SK-N-SH (cell line): ENCODE results near the gene IL12A. TPM values are rescaled to one million over a fixed set of nuclear protein-coding genes. Genes with fewer than 3 reads are reported as not detected.

ENCODE experiments used
- CTCF ChIA-PET: fragments of 300-600, 350-600 bp; formaldehyde crosslinking; extraction: SDS; loops from one replicate; lab custom pipeline; 2021; lab: Yijun Ruan, JAX
- POLR2A ChIA-PET: fragments of 350-600 bp; sonication (Branson Sonifier 250); formaldehyde crosslinking; extraction: SDS; loops from one replicate; lab custom pipeline; 2020; ENCODE audit warnings: antibody characterized with exemption, inconsistent platforms; lab: Yijun Ruan, JAX
- DNase-seq: peaks from one replicate; pipeline ENCODE4 v3.0.0; 2012
- H2AFZ ChIP-seq: fragments of 200-600 bp; sonication (generic); 2 replicates; pipeline ENCODE4 v1.8.1; 2016; ENCODE audit warnings: antibody characterized with exemption, mild to moderate bottlenecking, low read depth
- H3F3A ChIP-seq: fragments of 200-600 bp; sonication (generic); replicated peaks from 2 replicates; pipeline ENCODE3; 2016; ENCODE audit warnings: antibody characterized with exemption, mild to moderate bottlenecking; ENCODE audit not compliant: insufficient read depth
- H3K27ac ChIP-seq, 2 experiments: fragments of 200-500 bp in 1 of 2; fragments of 200-600 bp in 1 of 2; sonication (Bioruptor generic) in 1 of 2; sonication (generic), shearing (Covaris generic) in 1 of 2; 2 replicates each; pipeline versions ENCODE4 v1.5.1 to v1.6.1; 2014 to 2016; ENCODE audit warnings: low read depth in 2 of 2, inconsistent platforms in 1 of 2, low read length in 1 of 2, mild to moderate bottlenecking in 1 of 2, mixed read lengths in 1 of 2
- H3K27me3 ChIP-seq: fragments of 200-600 bp; sonication (generic), shearing (Covaris generic); 2 replicates; pipeline ENCODE4 v1.6.1; 2016; ENCODE audit warnings: mixed run types; ENCODE audit not compliant: insufficient read depth
- H3K36me3 ChIP-seq, 2 experiments: fragments of 200-500 bp in 1 of 2; fragments of 200-600 bp in 1 of 2; sonication (Bioruptor generic) in 1 of 2; sonication (generic) in 1 of 2; replicated peaks in 1 of 2; 2 replicates each; pipeline versions ENCODE3 to v1.5.1; 2014 to 2016; ENCODE audit warnings: low read length in 1 of 2, mild to moderate bottlenecking in 1 of 2; ENCODE audit not compliant: insufficient read depth in 2 of 2, control insufficient read depth in 1 of 2
- H3K4me1 ChIP-seq, 2 experiments: fragments of 200-500 bp in 1 of 2; fragments of 200-600 bp in 1 of 2; sonication (Bioruptor generic) in 1 of 2; sonication (generic), shearing (Covaris generic) in 1 of 2; 2 replicates each; pipeline versions ENCODE4 v1.5.1 to v1.6.1; 2014 to 2016; ENCODE audit warnings: low read depth in 1 of 2, low read length in 1 of 2, mixed run types in 1 of 2; ENCODE audit not compliant: insufficient read depth in 2 of 2, control insufficient read depth in 1 of 2
- H3K4me2 ChIP-seq: fragments of 200-600 bp; sonication (generic), shearing (Covaris generic); 2 replicates; pipeline ENCODE4 v1.6.1; 2017; ENCODE audit warnings: mixed run types
- H3K4me3 ChIP-seq, 2 experiments: fragments of 200-500 bp in 1 of 2; fragments of 200-600 bp in 1 of 2; sonication (Bioruptor generic) in 1 of 2; sonication (generic), shearing (Covaris generic) in 1 of 2; 2 replicates each; pipeline versions ENCODE4 v1.5.1 to v1.8.1; 2014 to 2016; ENCODE audit warnings: low read depth in 2 of 2, inconsistent platforms in 1 of 2, low read length in 1 of 2, mild to moderate bottlenecking in 1 of 2, mixed read lengths in 1 of 2, moderate library complexity in 1 of 2
- H3K79me2 ChIP-seq: fragments of 200-600 bp; sonication (generic); 2 replicates; pipeline ENCODE4 v1.8.1; 2017; ENCODE audit warnings: mild to moderate bottlenecking; ENCODE audit not compliant: insufficient read depth
- H3K9ac ChIP-seq: fragments of 200-600 bp; sonication (generic); 2 replicates; pipeline ENCODE4 v1.6.1; 2017; ENCODE audit warnings: mixed run types
- H3K9me2 ChIP-seq: fragments of 200-600 bp; sonication (generic); 2 replicates; pipeline ENCODE4 v1.6.1; 2017; ENCODE audit warnings: mixed run types
- H3K9me3 ChIP-seq: fragments of 200-600 bp; sonication (generic); 2 replicates; pipeline ENCODE4 v1.6.1; 2017; ENCODE audit warnings: mixed run types, mild to moderate bottlenecking, moderate library complexity
- H4K20me1 ChIP-seq: fragments of 200-600 bp; sonication (generic); 2 replicates; pipeline ENCODE4 v1.6.1; 2017; ENCODE audit warnings: mild to moderate bottlenecking, mixed run types; ENCODE audit not compliant: insufficient read depth
- FOSL2 ChIP-seq: IDR thresholded peaks from 2 replicates; pipeline ENCODE4 v1.4.0; 2012; ENCODE audit warnings: low read depth, mild to moderate bottlenecking, moderate library complexity, borderline replicate concordance
- GABPA ChIP-seq: IDR thresholded peaks from 2 replicates; pipeline ENCODE4 v1.4.0; 2012; ENCODE audit warnings: low read depth, mild to moderate bottlenecking
- JUND ChIP-seq: IDR thresholded peaks from 2 replicates; pipeline ENCODE4 v1.4.0; 2012
- MXI1 ChIP-seq: IDR thresholded peaks from 2 replicates; pipeline ENCODE4 v1.6.1; 2012; ENCODE audit warnings: mild to moderate bottlenecking, low read depth, low read length, improper control_type of control experiment
- NFIC ChIP-seq: IDR thresholded peaks from 2 replicates; pipeline ENCODE4 v1.4.0; 2012; ENCODE audit warnings: borderline replicate concordance
- NRF1 ChIP-seq: IDR thresholded peaks from 2 replicates; pipeline ENCODE4 v1.6.1; 2012; ENCODE audit warnings: low read depth, mild to moderate bottlenecking, low read length
- POLR2AphosphoS5 ChIP-seq: IDR thresholded peaks from 2 replicates; pipeline ENCODE4 v1.6.1; 2012; ENCODE audit warnings: low read depth, low read length
- RCOR1 ChIP-seq: fragments of 150-350 bp; IDR thresholded peaks from 2 replicates; pipeline ENCODE4 v1.6.1; 2017; ENCODE audit warnings: antibody characterized with exemption, low read length
- ZBTB33 ChIP-seq: IDR thresholded peaks from 2 replicates; pipeline ENCODE4 v1.4.0; 2012; ENCODE audit warnings: low read depth, borderline replicate concordance
- WGBS: methylation state at CpG from one replicate; pipeline ENCODE4 v1.1.6; 2017; ENCODE audit warnings: low lambda C conversion rate; 5-methylcytosine and 5-hydroxymethylcytosine counted together
- polyA plus RNA-seq, 3 experiments: library from polyadenylated mRNA; depleted of rRNA; stranded (reverse); fragments of >200 nt; gene quantifications; 2 replicates each; pipeline ENCODE4 v1.2.3, GENCODE V29; 2012
- TF ChIP-seq, protein P1 (sequence below): IDR thresholded peaks from 2 replicates; pipeline ENCODE4 v1.4.0; 2012; ENCODE audit warnings: low read depth
- TF ChIP-seq, protein P2 (sequence below): fragments of 150-350 bp; IDR thresholded peaks from 2 replicates; pipeline ENCODE4 v1.6.1; 2016; ENCODE audit warnings: mild to moderate bottlenecking, low read depth, low read length

Gene IL12A
- polyA plus RNA-seq, 1 of the 3 experiments (the other 2 are of a cell fraction): 0.97 TPM

GRCh38 chr3:160023476-160023875 lies 34.8 kb downstream of the IL12A start:
- Histone ChIP-seq H3K9ac (no peak overlapping the region), H3K9me3 (no peaks in the 10 kb centered on the region)
- TF ChIP-seq NFIC (no peak), RCOR1 (no peak), MXI1 (no peak), JUND (no peak)
- TF ChIP-seq, protein P1, sequence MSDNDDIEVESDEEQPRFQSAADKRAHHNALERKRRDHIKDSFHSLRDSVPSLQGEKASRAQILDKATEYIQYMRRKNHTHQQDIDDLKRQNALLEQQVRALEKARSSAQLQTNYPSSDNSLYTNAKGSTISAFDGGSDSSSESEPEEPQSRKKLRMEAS: no peak
- TF ChIP-seq, protein P2, sequence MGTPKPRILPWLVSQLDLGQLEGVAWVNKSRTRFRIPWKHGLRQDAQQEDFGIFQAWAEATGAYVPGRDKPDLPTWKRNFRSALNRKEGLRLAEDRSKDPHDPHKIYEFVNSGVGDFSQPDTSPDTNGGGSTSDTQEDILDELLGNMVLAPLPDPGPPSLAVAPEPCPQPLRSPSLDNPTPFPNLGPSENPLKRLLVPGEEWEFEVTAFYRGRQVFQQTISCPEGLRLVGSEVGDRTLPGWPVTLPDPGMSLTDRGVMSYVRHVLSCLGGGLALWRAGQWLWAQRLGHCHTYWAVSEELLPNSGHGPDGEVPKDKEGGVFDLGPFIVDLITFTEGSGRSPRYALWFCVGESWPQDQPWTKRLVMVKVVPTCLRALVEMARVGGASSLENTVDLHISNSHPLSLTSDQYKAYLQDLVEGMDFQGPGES: no peak
- TF ChIP-seq, all 33 proteins: peak for 0
- no peak for DNase-seq
- H4K20me1 ChIP-seq: no peaks in the 10 kb centered on the region
- no peaks in the 10 kb centered on the region for H3F3A ChIP-seq
- WGBS: 33% methylated on average over 1 of the region's 1 CpG
- H3K27ac ChIP-seq: no peak overlapping the region
- H2AFZ ChIP-seq: no peak overlapping the region
- POLR2A ChIA-PET: no interaction called here
- no peak overlapping the region for H3K4me2 ChIP-seq
- CTCF ChIA-PET: interaction anchor here (1.5 kb wide), 1 partner anchor 9 kb away, joined by 4 read pairs; no protein-coding TSS in a partner anchor
- no peak overlapping the region for H3K4me3 ChIP-seq
- H3K36me3 ChIP-seq: no peaks in the 10 kb centered on the region
- H3K9me2 ChIP-seq: no peaks in the 10 kb centered on the region
- H3K79me2 ChIP-seq: no peaks in the 10 kb centered on the region
- no peaks in the 10 kb centered on the region for H3K4me1 ChIP-seq
- no peaks in the 10 kb centered on the region for H3K27me3 ChIP-seq

DNA sequence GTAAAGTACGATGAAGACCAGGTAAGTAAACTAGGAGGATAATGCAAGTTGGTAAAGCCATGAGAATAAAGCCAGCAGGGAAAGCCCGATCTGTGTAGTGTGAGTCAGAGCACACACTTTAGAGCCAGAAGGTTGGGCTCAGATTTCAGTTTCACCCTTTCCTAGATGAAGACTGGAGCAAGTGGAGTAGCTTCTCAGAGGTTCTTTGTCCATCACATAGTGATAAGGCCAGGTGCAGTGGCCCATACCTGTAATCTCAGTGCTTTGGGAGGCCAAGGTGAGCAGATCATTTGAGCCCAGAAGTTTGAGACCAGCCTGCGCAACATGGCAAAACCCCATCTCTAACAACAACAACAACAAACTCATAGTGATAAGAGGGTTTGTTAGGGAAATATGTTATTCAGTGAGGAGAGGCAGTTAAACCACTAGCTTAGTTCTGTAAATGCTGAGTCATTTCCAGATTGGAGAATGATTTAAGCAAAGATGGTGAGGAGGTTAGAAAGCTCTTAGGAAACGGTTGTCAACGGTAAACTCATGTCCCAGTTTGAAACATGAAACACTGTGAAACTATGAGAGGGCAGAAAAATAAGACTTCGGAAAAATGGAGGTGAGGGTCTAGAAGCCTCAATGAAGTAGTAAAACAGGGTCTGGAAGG lies 39.0 kb downstream of the IL12A start:
- Histone ChIP-seq H3K9me2 (no peaks in the 10 kb centered on the region), H2AFZ (peak overlapping the region; percentile 25; the same call in 1 of the 2 replicates), H3K9ac (no peak overlapping the region), H3K27ac (peak overlapping the region in 1 of 2 experiments; percentile 63; a peak in 2 of 4 replicates), H4K20me1 (no peaks in the 10 kb centered on the region), H3K36me3 (no peaks in the 10 kb centered on the region), H3K27me3 (no peaks in the 10 kb centered on the region), H3F3A (peaks cover 3% of the 10 kb centered on the region), H3K4me3 (no peak overlapping the region), H3K4me2 (peak overlapping the region; percentile 50), H3K4me1 (no peaks in the 10 kb centered on the region), H3K9me3 (no peaks in the 10 kb centered on the region), H3K79me2 (no peaks in the 10 kb centered on the region)
- TF ChIP-seq ZBTB33: no peak
- TF ChIP-seq FOSL2: peak; percentile 22; the same call in 1 of the 2 replicates
- TF ChIP-seq POLR2AphosphoS5: no peak
- peak; percentile 20; the same call in 1 of the 2 replicates for TF ChIP-seq JUND
- no peak for TF ChIP-seq GABPA
- TF ChIP-seq NRF1: no peak
- TF ChIP-seq NFIC: no peak
- 69% methylated on average over 6 of the region's 6 CpGs for WGBS
- ChIA-PET POLR2A (no interaction called here), CTCF (interaction anchor here (0.6 to 1.6 kb wide), 5 partner anchors 10 to 387 kb away, joined by 3 to 5 read pairs (median 3); no protein-coding TSS in a partner anchor)
- no peak for DNase-seq
